ENCODE data around the gene GRM7.

DNA sequence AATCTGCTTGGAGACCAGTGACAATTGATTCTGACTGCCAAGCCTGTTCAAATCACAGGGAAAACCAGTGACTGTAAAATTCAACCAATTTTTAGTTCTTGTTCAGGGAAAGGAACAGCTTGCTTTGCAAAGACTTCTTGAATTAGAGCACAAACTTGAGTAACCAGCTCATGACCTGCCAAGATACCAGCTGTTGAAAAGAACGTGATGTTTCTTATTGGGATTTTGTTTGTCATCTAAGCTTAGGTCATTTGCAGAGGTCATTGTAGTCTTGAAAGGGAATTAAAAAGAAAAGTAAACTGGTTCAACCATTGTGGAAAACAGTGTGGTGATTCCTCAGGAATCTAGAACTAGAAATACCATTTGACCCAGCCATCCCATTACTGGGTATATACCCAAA, 428.2 kb downstream of the GRM7 start:
- TF ChIP-seq, protein P1, sequence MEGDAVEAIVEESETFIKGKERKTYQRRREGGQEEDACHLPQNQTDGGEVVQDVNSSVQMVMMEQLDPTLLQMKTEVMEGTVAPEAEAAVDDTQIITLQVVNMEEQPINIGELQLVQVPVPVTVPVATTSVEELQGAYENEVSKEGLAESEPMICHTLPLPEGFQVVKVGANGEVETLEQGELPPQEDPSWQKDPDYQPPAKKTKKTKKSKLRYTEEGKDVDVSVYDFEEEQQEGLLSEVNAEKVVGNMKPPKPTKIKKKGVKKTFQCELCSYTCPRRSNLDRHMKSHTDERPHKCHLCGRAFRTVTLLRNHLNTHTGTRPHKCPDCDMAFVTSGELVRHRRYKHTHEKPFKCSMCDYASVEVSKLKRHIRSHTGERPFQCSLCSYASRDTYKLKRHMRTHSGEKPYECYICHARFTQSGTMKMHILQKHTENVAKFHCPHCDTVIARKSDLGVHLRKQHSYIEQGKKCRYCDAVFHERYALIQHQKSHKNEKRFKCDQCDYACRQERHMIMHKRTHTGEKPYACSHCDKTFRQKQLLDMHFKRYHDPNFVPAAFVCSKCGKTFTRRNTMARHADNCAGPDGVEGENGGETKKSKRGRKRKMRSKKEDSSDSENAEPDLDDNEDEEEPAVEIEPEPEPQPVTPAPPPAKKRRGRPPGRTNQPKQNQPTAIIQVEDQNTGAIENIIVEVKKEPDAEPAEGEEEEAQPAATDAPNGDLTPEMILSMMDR (IDR thresholded peaks at IDR 0.05; ENCODE audit: low read depth, low read length, poor library complexity, severe bottlenecking), result no peak
- no peak for TF ChIP-seq EZH2phosphoT487 (IDR thresholded peaks at IDR 0.05; ENCODE audit: borderline replicate concordance, low read length)

All from DOHH2 (cell line).